ENCODE measurements around the gene SNRNP40. TPM values are rescaled to one million over a fixed set of nuclear protein-coding genes. Genes with fewer than 3 reads are reported as not detected.
A peak's percentile ranks its signal among the peaks of the same experiment; 100 is the strongest.

SNRNP40 gene
- total and polyA plus RNA-seq, 2 experiments from 2014 or later, result 90.0 to 135 TPM

- TF ChIP-seq ZNF462 (CRISPR knock-in tag; IDR thresholded peaks at IDR 0.05), result no peak
- no peak for TF ChIP-seq REST (IDR thresholded peaks at IDR 0.05; ENCODE audit: unreplicated experiment)
- TF ChIP-seq EZH2 (IDR thresholded peaks at IDR 0.05; ENCODE audit: low read depth, unreplicated experiment), result no peak
- no peak for TF ChIP-seq STAT1 (IDR thresholded peaks at IDR 0.05; ENCODE audit: unreplicated experiment)
Measured at GRCh38 chr1:31241321-31241720, 55.3 kb downstream of the SNRNP40 start (continued).

GRCh38 chr1:31239653-31240241 is 56.8 kb downstream of the SNRNP40 start, which contains the start of gene NKAIN1:
Gene NKAIN1 (minus strand): TSS chr1:31239887. CDS start chr1:31239547, 340 bp downstream.
- Histone ChIP-seq H3K79me2 (replicated peaks; ENCODE audit: insufficient read depth) (peaks cover 37% of the 10 kb centered on the region), H3K27ac (ENCODE audit: low read depth) (no peak within 1 kb of the TSS), H3K4me1 (ENCODE audit: insufficient read depth) (peaks cover 15% of the 10 kb centered on the region; the same call in 1 of the 2 replicates), H2AFZ (peak within 1 kb of the TSS; percentile 99), H4K20me1 (replicated peaks; ENCODE audit: insufficient read depth) (peaks cover 6% of the 10 kb centered on the region; the same call in 1 of the 2 replicates), H3K27me3 (ENCODE audit: insufficient read depth) (peaks cover 26% of the 10 kb centered on the region), H3K4me2 (peak within 1 kb of the TSS; percentile 91), H3K4me3 (peak within 1 kb of the TSS; percentile 78), H3F3A (replicated peaks; ENCODE audit: low read depth) (peaks cover 4% of the 10 kb centered on the region; the same call in 1 of the 2 replicates), H3K9me2 (ENCODE audit: insufficient read depth) (no peaks in the 10 kb centered on the region), H3K36me3 (ENCODE audit: insufficient read depth) (no peaks in the 10 kb centered on the region)
- DNase-seq (ENCODE audit: low spot score) (peak; percentile 84), ATAC-seq (peak; percentile 81)
- Mint-ChIP-seq H3K9me3 (peaks cover 3% of the 10 kb centered on the region; the same call in 1 of the 3 replicates), H3K4me1 (peaks cover 19% of the 10 kb centered on the region), H3K27ac (no peak within 1 kb of the TSS), H3K27me3 (ENCODE audit: insufficient read depth, low read depth, poor library complexity) (peaks cover 22% of the 10 kb centered on the region), H3K36me3 (ENCODE audit: low read depth) (peaks cover 4% of the 10 kb centered on the region; the same call in 1 of the 3 replicates), H3K4me3 (peak within 1 kb of the TSS; percentile 90)
- TF ChIP-seq POLR2AphosphoS5 (IDR thresholded peaks at IDR 0.05; ENCODE audit: low read depth) (peak; percentile 37), NANOG (IDR thresholded peaks at IDR 0.05; ENCODE audit: borderline replicate concordance) (no peak)
